H9 (cell line): ENCODE data around the gene BYSL. TPM values are rescaled to one million over a fixed set of nuclear protein-coding genes. Genes with fewer than 3 reads are reported as not detected.

Experiments used
- DNase-seq: peaks from one replicate; pipeline ENCODE4 v3.0.0-alpha.2; 2017
- H2AFZ ChIP-seq: one replicate; pipeline ENCODE4 v1.6.1; 2013; ENCODE audit warnings: mild to moderate bottlenecking, low read length, control low read depth, moderate library complexity
- H2AK5ac ChIP-seq: 2 replicates; pipeline ENCODE4 v1.6.1; 2013; ENCODE audit warnings: low read length, control low read depth, mixed read lengths; ENCODE audit not compliant: insufficient read length
- H2BK120ac ChIP-seq: one replicate; pipeline ENCODE4 v1.6.1; 2013; ENCODE audit warnings: low read depth, mild to moderate bottlenecking, low read length, control low read depth, inconsistent platforms; ENCODE audit not compliant: poor library complexity, severe bottlenecking
- H2BK12ac ChIP-seq: 2 replicates; pipeline ENCODE4 v1.6.1; 2013; ENCODE audit warnings: low read length, control low read depth, mixed read lengths, low read depth; ENCODE audit not compliant: insufficient read length
- H2BK15ac ChIP-seq: 2 replicates; pipeline ENCODE4 v1.6.1; 2013; ENCODE audit warnings: low read depth, low read length, control low read depth
- H2BK20ac ChIP-seq: one replicate; pipeline ENCODE4 v1.6.1; 2013; ENCODE audit warnings: low read depth, mild to moderate bottlenecking, low read length, control low read depth, inconsistent platforms; ENCODE audit not compliant: poor library complexity, severe bottlenecking
- H2BK5ac ChIP-seq: 2 replicates; pipeline ENCODE4 v1.6.1; 2013; ENCODE audit warnings: low read length, control low read depth, mixed read lengths; ENCODE audit not compliant: insufficient read length
- H3K14ac ChIP-seq: 2 replicates; pipeline ENCODE4 v1.6.1; 2013; ENCODE audit warnings: low read length, control low read depth; ENCODE audit not compliant: insufficient read depth
- H3K18ac ChIP-seq: 2 replicates; pipeline ENCODE4 v1.6.1; 2013; ENCODE audit warnings: low read depth, mild to moderate bottlenecking, mixed read lengths, low read length, control low read depth; ENCODE audit not compliant: insufficient read length
- H3K23ac ChIP-seq: 2 replicates; pipeline ENCODE4 v1.6.1; 2013; ENCODE audit warnings: low read length, control low read depth, mixed read lengths, low read depth; ENCODE audit not compliant: insufficient read length
- H3K23me2 ChIP-seq: 2 replicates; pipeline ENCODE4 v1.6.1; 2013; ENCODE audit warnings: low read depth, mild to moderate bottlenecking, mixed read lengths, low read length, control low read depth; ENCODE audit not compliant: insufficient read length, poor library complexity, severe bottlenecking
- H3K27ac ChIP-seq: 2 replicates; pipeline ENCODE4 v1.5.1; 2013; ENCODE audit warnings: low read length, control low read depth, mixed read lengths, low read depth; ENCODE audit not compliant: insufficient read length
- H3K27me3 ChIP-seq: 2 replicates; pipeline ENCODE4 v1.6.1; 2013; ENCODE audit warnings: low read length, control low read depth, inconsistent platforms; ENCODE audit not compliant: insufficient read depth
- H3K4ac ChIP-seq: 2 replicates; pipeline ENCODE4 v1.6.1; 2013; ENCODE audit warnings: low read depth, mild to moderate bottlenecking, control low read depth, inconsistent platforms, low read length, moderate library complexity
- H3K4me1 ChIP-seq: 2 replicates; pipeline ENCODE4 v1.6.1; 2013; ENCODE audit warnings: low read length, control low read depth, inconsistent platforms; ENCODE audit not compliant: insufficient read depth
- H3K4me2 ChIP-seq: 2 replicates; pipeline ENCODE4 v1.6.1; 2013; ENCODE audit warnings: low read length, control low read depth, mixed read lengths; ENCODE audit not compliant: insufficient read length, insufficient read depth
- H3K56ac ChIP-seq: 2 replicates; pipeline ENCODE4 v1.6.1; 2013; ENCODE audit warnings: low read depth, mild to moderate bottlenecking, mixed read lengths, low read length, control low read depth; ENCODE audit not compliant: insufficient read length
- H3K79me1 ChIP-seq: 2 replicates; pipeline ENCODE4 v1.6.1; 2013; ENCODE audit warnings: low read depth, mild to moderate bottlenecking, moderate library complexity, low read length, control low read depth, inconsistent platforms; ENCODE audit not compliant: insufficient read depth, poor library complexity, severe bottlenecking
- H3K79me2 ChIP-seq: 2 replicates; pipeline ENCODE4 v1.6.1; 2013; ENCODE audit warnings: low read length, control low read depth, inconsistent platforms; ENCODE audit not compliant: insufficient read depth
- H3K9ac ChIP-seq: 2 replicates; pipeline ENCODE4 v1.6.1; 2013; ENCODE audit warnings: low read length, control low read depth, mixed read lengths; ENCODE audit not compliant: insufficient read length; ENCODE audit errors: extremely low read depth
- H3K9me3 ChIP-seq: one replicate; pipeline ENCODE4 v1.6.1; 2013; ENCODE audit warnings: low read depth, low read length, inconsistent platforms; ENCODE audit not compliant: control insufficient read depth
- H3T11ph ChIP-seq: one replicate; pipeline ENCODE4 v1.6.1; 2013; ENCODE audit warnings: mild to moderate bottlenecking, low read length, control low read depth, inconsistent platforms
- H4K20me1 ChIP-seq: one replicate; pipeline ENCODE4 v1.6.1; 2013; ENCODE audit not compliant: control insufficient read depth, insufficient read length, insufficient read depth
- H4K5ac ChIP-seq: 2 replicates; pipeline ENCODE4 v1.6.1; 2013; ENCODE audit warnings: low read depth, mild to moderate bottlenecking, mixed read lengths, low read length, control low read depth; ENCODE audit not compliant: insufficient read length
- H4K8ac ChIP-seq: replicated peaks from 2 replicates; pipeline ENCODE4 v1.6.1; 2013; ENCODE audit warnings: low read length, control low read depth, mixed read lengths, low read depth; ENCODE audit not compliant: insufficient read length
- H4K91ac ChIP-seq: 2 replicates; pipeline ENCODE4 v1.6.1; 2013; ENCODE audit warnings: low read depth, mild to moderate bottlenecking, moderate library complexity, mixed read lengths, low read length, control low read depth; ENCODE audit not compliant: insufficient read length
- H3K27ac Mint-ChIP-seq, 3 experiments: 2 replicates in 2 of 3; 3 replicates in 1 of 3; pipeline ENCODE4 v1.8.0; 2020 to 2021; ENCODE audit warnings: mixed read lengths in 3 of 3, mild to moderate bottlenecking in 1 of 3, moderate library complexity in 1 of 3
- H3K27me3 Mint-ChIP-seq: 2 replicates; pipeline ENCODE4 v1.8.0; 2021; ENCODE audit warnings: low read depth, mild to moderate bottlenecking, moderate library complexity, mixed read lengths
- H3K36me3 Mint-ChIP-seq, 3 experiments: 2 replicates in 2 of 3; 3 replicates in 1 of 3; pipeline ENCODE4 v1.8.0; 2020 to 2021; ENCODE audit warnings: low read depth in 3 of 3, mixed read lengths in 3 of 3; ENCODE audit not compliant: insufficient read depth in 1 of 3
- H3K4me1 Mint-ChIP-seq, 2 experiments: 2 replicates each; pipeline ENCODE4 v1.8.0; 2020; ENCODE audit warnings: mixed read lengths in 2 of 2
- H3K4me3 Mint-ChIP-seq, 2 experiments: 2 replicates in 1 of 2; 3 replicates in 1 of 2; pipeline ENCODE4 v1.8.0; 2020 to 2021; ENCODE audit warnings: mild to moderate bottlenecking in 2 of 2, mixed read lengths in 2 of 2, moderate library complexity in 1 of 2
- H3K9me3 Mint-ChIP-seq, 2 experiments: 2 replicates in 1 of 2; 3 replicates in 1 of 2; pipeline ENCODE4 v1.8.0; 2020; ENCODE audit warnings: mild to moderate bottlenecking in 2 of 2, mixed read lengths in 2 of 2, moderate library complexity in 1 of 2
- CTCF ChIP-seq: fragments of 200-600 bp; sonication (generic); conservative IDR thresholded peaks from 3 replicates; pipeline ENCODE4 v1.8.0; 2021; ENCODE audit warnings: antibody characterized with exemption, mild to moderate bottlenecking
- WGBS: extraction: QIAGEN DNeasy Blood & Tissue Kit; methylation state at CpG from one replicate; pipeline ENCODE4 v1.1.7; 2013; ENCODE audit warnings: missing lambda C conversion rate, low lambda C conversion rate, mixed read lengths; ENCODE audit not compliant: insufficient read length; ENCODE audit errors: extremely low coverage; 5-methylcytosine and 5-hydroxymethylcytosine counted together
- total RNA-seq: library from RNA; stranded (reverse); gene quantifications from 2 replicates; pipeline ENCODE4 v1.2.1, GENCODE V29; 2021

BYSL gene
- total RNA-seq, 1 experiment from 2014 or later: 71.1 TPM

DNA sequence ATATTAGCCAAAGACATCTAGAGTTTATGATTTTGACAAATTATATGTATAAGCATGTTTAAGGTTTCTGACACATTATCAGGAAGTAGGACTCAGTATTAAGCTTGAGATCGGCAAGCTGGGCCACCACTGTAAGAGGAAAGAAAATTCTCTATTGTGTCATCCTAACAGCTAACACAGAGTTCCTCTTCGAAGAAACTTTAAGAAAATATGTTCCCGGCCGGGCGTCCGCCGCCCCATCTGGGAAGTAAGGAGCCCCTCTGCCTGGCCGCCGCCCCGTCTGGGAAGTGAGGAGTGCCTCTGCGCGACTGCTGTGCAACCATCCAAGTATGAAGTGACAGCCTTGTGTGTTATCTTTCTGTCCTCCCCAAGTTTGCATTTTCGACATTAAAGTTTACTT is 49.2 kb upstream of the BYSL start:
- H2AK5ac ChIP-seq: no peak overlapping the region
- no peaks in the 10 kb centered on the region for H4K20me1 ChIP-seq
- no peak overlapping the region for H3T11ph ChIP-seq
- no peak overlapping the region for H3K18ac ChIP-seq
- Mint-ChIP-seq H3K27me3 (no peaks in the 10 kb centered on the region), H3K4me1 (peaks cover 0 to 6% of the 10 kb centered on the region in 2 experiments; a peak in 1 of 4 replicates), H3K4me3 (no peak overlapping the region), H3K9me3 (no peaks in the 10 kb centered on the region), H3K27ac (no peak overlapping the region), H3K36me3 (peaks cover 3 to 18% (median 15%) of the 10 kb centered on the region in 3 experiments; a peak in 6 of 7 replicates)
- H3K4me1 ChIP-seq: no peaks in the 10 kb centered on the region
- no peak overlapping the region for H2BK120ac ChIP-seq
- no peak overlapping the region for H2BK20ac ChIP-seq
- no peak for TF ChIP-seq CTCF
- no peak overlapping the region for H3K23ac ChIP-seq
- H3K9ac ChIP-seq: no peak overlapping the region
- H3K27me3 ChIP-seq: no peaks in the 10 kb centered on the region
- no peaks in the 10 kb centered on the region for H3K79me2 ChIP-seq
- H4K91ac ChIP-seq: no peak overlapping the region
- no peaks in the 10 kb centered on the region for H3K23me2 ChIP-seq
- no CpG with 5 or more reads among the region's 13 CpGs for WGBS
- no peak overlapping the region for H3K4ac ChIP-seq
- H3K4me2 ChIP-seq: no peak overlapping the region
- H4K5ac ChIP-seq: no peak overlapping the region
- no peak overlapping the region for H2BK12ac ChIP-seq
- no peak overlapping the region for H2AFZ ChIP-seq
- H2BK5ac ChIP-seq: no peak overlapping the region
- DNase-seq: no peak
- no peak overlapping the region for H2BK15ac ChIP-seq
- no peak overlapping the region for H4K8ac ChIP-seq
- H3K14ac ChIP-seq: no peak overlapping the region
- H3K56ac ChIP-seq: no peak overlapping the region
- H3K9me3 ChIP-seq: no peaks in the 10 kb centered on the region
- H3K27ac ChIP-seq: no peak overlapping the region
- H3K79me1 ChIP-seq: no peaks in the 10 kb centered on the region
